Gastrocnemius medialis (tissue), 4 donors: ENCODE results near the gene PDCD11. TPM values are rescaled to one million over a fixed set of nuclear protein-coding genes. Genes with fewer than 3 reads are reported as not detected.

ENCODE experiments used
- ATAC-seq, 2 donors: fragments of 150-250 bp; one replicate each; pipeline ENCODE4 v1.9.1; 2016
- DNase-seq, 2 donors: peaks; one replicate each; pipeline ENCODE4 v3.0.0-alpha.2; 2019
- H3K27ac ChIP-seq, 4 donors: fragments of 200-600 bp; sonication (generic); 1 replicate in 1 of 4; 2 replicates in 3 of 4; pipeline ENCODE4 v1.5.1; 2016 to 2018; ENCODE audit warnings: mild to moderate bottlenecking in 2 of 4, moderate library complexity in 1 of 4
- H3K27me3 ChIP-seq, 3 donors: fragments of 200-600 bp; sonication (generic) in 2 of 3; 1 replicate in 1 of 3; 2 replicates in 2 of 3; pipeline versions ENCODE4 v1.5.1 to v1.6.0; 2016 to 2019; ENCODE audit warnings: mild to moderate bottlenecking in 1 of 3, moderate library complexity in 1 of 3
- H3K36me3 ChIP-seq, 2 donors: fragments of 200-600 bp; sonication (generic) in 1 of 2; one replicate each; pipeline ENCODE4 v1.5.1; 2017 to 2018
- H3K4me1 ChIP-seq, 2 donors: fragments of 200-600 bp; sonication (generic) in 1 of 2; one replicate each; pipeline ENCODE4 v1.5.1; 2016 to 2017; ENCODE audit warnings: mild to moderate bottlenecking in 2 of 2
- H3K4me3 ChIP-seq, 4 donors: fragments of 200-600 bp; sonication (generic) in 3 of 4; 1 replicate in 1 of 4; 2 replicates in 3 of 4; pipeline ENCODE4 v1.5.1; 2016 to 2019; ENCODE audit warnings: mild to moderate bottlenecking in 2 of 4
- H3K9me3 ChIP-seq, 3 donors: fragments of 200-600 bp; sonication (generic) in 2 of 3; 1 replicate in 1 of 3; 2 replicates in 2 of 3; pipeline ENCODE4 v1.5.1; 2016 to 2019
- CTCF ChIP-seq, 5 experiments: fragments of 450-650 bp in 3 of 5; fragments of 200-600 bp in 2 of 5; sonication (generic) in 2 of 5; IDR thresholded peaks in 4 of 5; conservative IDR thresholded peaks in 1 of 5; 1 replicate in 4 of 5; 2 replicates in 1 of 5; pipeline ENCODE4 v1.5.1; 2016 to 2019; ENCODE audit warnings: antibody characterized with exemption in 5 of 5, mild to moderate bottlenecking in 3 of 5, moderate library complexity in 3 of 5
- POLR2A ChIP-seq, 2 donors: fragments of 450-650 bp; IDR thresholded peaks; one replicate each; pipeline ENCODE4 v1.6.1; 2017; ENCODE audit warnings: antibody characterized with exemption in 2 of 2, mild to moderate bottlenecking in 2 of 2, moderate library complexity in 2 of 2
- in situ Hi-C, 4 donors: fragments of 200-750 bp; cut with MboI; loops; one replicate each; pipeline versions ENCODE4 v1.15.0 to v1.8.0; 2017; ENCODE audit warnings: low sequenced_read_pairs in 4 of 4
- intact Hi-C: fragments of 100-400 bp; cut with DNase I; formaldehyde crosslinking; loops from one replicate; pipeline ENCODE4 v1.15.1; 2023; ENCODE audit warnings: low total_unique reads
- total RNA-seq, 4 donors: library from RNA; depleted of rRNA; stranded (reverse); fragments of >200 nt; gene quantifications; one replicate each; pipeline versions ENCODE4 v1.1.0 to v1.2.3, GENCODE V29; 2016

Gene PDCD11
- total RNA-seq, 4 donors from 2014 or later, result 16.7 to 22.7 (median 19.5) TPM

- Histone ChIP-seq H3K27ac (peak overlapping the region in 3 of 4 donors; percentile 44 to 71 (median 65)), H3K27me3 (no peaks in the 10 kb centered on the region), H3K4me3 (no peak overlapping the region), H3K36me3 (peaks cover 0 to 94% of the 10 kb centered on the region in 2 donors), H3K9me3 (no peaks in the 10 kb centered on the region), H3K4me1 (peaks cover 24% of the 10 kb centered on the region in 2 donors)
- in situ Hi-C loops (no loop called here), intact Hi-C loops (no loop called here)
- TF ChIP-seq CTCF (IDR thresholded peaks at IDR 0.05 in 4 of 5, conservative IDR thresholded peaks at IDR 0.05 in 1 of 5) (no peak), POLR2A (IDR thresholded peaks at IDR 0.05) (no peak)
- ATAC-seq, result no peak
- DNase-seq, result no peak
Measured at GRCh38 chr10:103441206-103441605, 44.8 kb downstream of the PDCD11 start.

DNA sequence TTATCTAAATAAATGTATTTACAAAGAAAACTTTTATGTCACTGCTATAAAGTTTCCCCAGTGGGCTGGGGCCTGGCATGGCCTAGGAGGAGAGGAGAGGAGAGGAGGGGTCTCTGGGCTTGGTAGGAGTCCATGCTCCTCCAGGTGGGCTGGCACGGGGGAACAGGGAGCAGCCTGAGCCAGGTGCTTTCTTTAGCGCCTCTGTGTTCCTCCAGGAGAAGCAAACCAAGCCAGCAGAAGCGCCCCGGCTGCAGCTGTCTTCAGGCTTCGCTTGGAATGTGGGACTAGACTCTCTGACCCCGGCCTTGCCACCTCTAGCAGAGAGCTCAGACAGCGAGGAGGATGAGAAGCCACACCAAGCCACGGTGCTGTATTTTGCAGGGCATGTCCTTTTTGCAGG is 45.2 kb downstream of the PDCD11 start:
- H3K4me1 ChIP-seq, result peaks cover 24 to 27% of the 10 kb centered on the region in 2 donors

GRCh38 chr10:103442031-103442461 is 45.6 kb downstream of the PDCD11 start:
- no peaks in the 10 kb centered on the region for H3K9me3 ChIP-seq
- H3K4me3 ChIP-seq, result no peak overlapping the region
- H3K36me3 ChIP-seq, result peaks cover 0 to 94% of the 10 kb centered on the region in 2 donors
- DNase-seq, result peak; percentile 43 to 61
- TF ChIP-seq CTCF (IDR thresholded peaks at IDR 0.05 in 4 of 5, conservative IDR thresholded peaks at IDR 0.05 in 1 of 5) (no peak), POLR2A (IDR thresholded peaks at IDR 0.05) (no peak)
- peak; percentile 49 to 62 for ATAC-seq
- peak overlapping the region in 3 of 4 donors; percentile 44 to 71 (median 65) for H3K27ac ChIP-seq
- in situ Hi-C loops, result no loop called here
- H3K4me1 ChIP-seq, result peaks cover 24 to 31% of the 10 kb centered on the region in 2 donors
- H3K27me3 ChIP-seq, result no peaks in the 10 kb centered on the region
- intact Hi-C loops, result no loop called here

More for the DNA sequence above, 45.2 kb downstream of the PDCD11 start:
- TF ChIP-seq CTCF (IDR thresholded peaks at IDR 0.05 in 4 of 5, conservative IDR thresholded peaks at IDR 0.05 in 1 of 5) (no peak), POLR2A (IDR thresholded peaks at IDR 0.05) (no peak)
- peak in 1 of 2 donors; percentile 3 for ATAC-seq
- in situ Hi-C loops, result no loop called here
- H3K27ac ChIP-seq, result peak overlapping the region; percentile 44 to 71 (median 56)
- no peaks in the 10 kb centered on the region for H3K27me3 ChIP-seq
- no peaks in the 10 kb centered on the region for H3K9me3 ChIP-seq
- DNase-seq, result no peak
- intact Hi-C loops, result no loop called here
- peaks cover 0 to 94% of the 10 kb centered on the region in 2 donors for H3K36me3 ChIP-seq
- no peak overlapping the region for H3K4me3 ChIP-seq

GRCh38 chr10:103443475-103444185 is 47.2 kb downstream of the PDCD11 start:
- no peaks in the 10 kb centered on the region for H3K27me3 ChIP-seq
- peaks cover 0 to 93% of the 10 kb centered on the region in 2 donors for H3K36me3 ChIP-seq
- no peak for ATAC-seq
- intact Hi-C loops (no loop called here), in situ Hi-C loops (no loop called here)
- peak overlapping the region in 3 of 4 donors; percentile 6 to 38 (median 8) for H3K27ac ChIP-seq
- no peak overlapping the region for H3K4me3 ChIP-seq
- H3K4me1 ChIP-seq, result peaks cover 31 to 32% of the 10 kb centered on the region in 2 donors
- TF ChIP-seq CTCF (IDR thresholded peaks at IDR 0.05 in 4 of 5, conservative IDR thresholded peaks at IDR 0.05 in 1 of 5), result no peak
- TF ChIP-seq POLR2A (IDR thresholded peaks at IDR 0.05), result no peak
- no peaks in the 10 kb centered on the region for H3K9me3 ChIP-seq
- DNase-seq, result no peak
